Pancreas (tissue), 10 donors: Measurements from ENCODE around the gene PTPRD. TPM values are rescaled to one million over a fixed set of nuclear protein-coding genes. Genes with fewer than 3 reads are reported as not detected.

Experiments used
- ATAC-seq, 4 donors: fragments of 200-7000 bp; cut with Tn5 transposase; one replicate each; pipeline versions ENCODE4 v1.8.0 to v1.9.1; 2020; ENCODE audit warnings: mild to moderate bottlenecking in 4 of 4, moderate library complexity in 4 of 4
- DNase-seq, 6 donors: peaks; one replicate each; pipeline ENCODE4 v3.0.0-alpha.2; 2020
- FAIRE-seq: peaks from 2 replicates; lab custom pipeline; 2012; peaks lifted over from hg19 to GRCh38; lab: Jason Lieb, UNC
- H3K27ac ChIP-seq, 4 donors: fragments of 200-600 bp; sonication (generic); 1 replicate in 3 of 4; 2 replicates in 1 of 4; pipeline versions ENCODE4 v1.5.0 to v1.8.0; 2020
- H3K27me3 ChIP-seq, 4 donors: fragments of 200-600 bp; one replicate each; pipeline ENCODE4 v1.8.0; 2021
- H3K36me3 ChIP-seq, 3 donors: fragments of 200-600 bp; sonication (generic) in 1 of 3; one replicate each; pipeline versions ENCODE4 v1.5.0 to v1.8.0; 2020 to 2021
- H3K4me1 ChIP-seq, 3 donors: fragments of 200-600 bp; one replicate each; pipeline ENCODE4 v1.8.0; 2021
- H3K4me3 ChIP-seq, 4 donors: fragments of 200-600 bp; sonication (generic) in 2 of 4; one replicate each; pipeline versions ENCODE4 v1.5.0 to v1.8.0; 2020 to 2021
- H3K9me3 ChIP-seq, 4 donors: fragments of 200-600 bp; one replicate each; pipeline ENCODE4 v1.8.0; 2021
- WGBS, 2 donors: extraction: QIAGEN DNeasy Blood & Tissue Kit; methylation state at CpG; one replicate each; pipeline ENCODE4 v1.1.7; 2013; 5-methylcytosine and 5-hydroxymethylcytosine counted together
- intact Hi-C, 3 donors: fragments of 100-400 bp; cut with DNase I; formaldehyde crosslinking; loops; one replicate each; pipeline versions ENCODE4 v1.11.1 to v1.14.2; 2022
- polyA plus RNA-seq, 2 donors: library from polyadenylated mRNA; stranded (reverse); fragments of 200-250 nt; gene quantifications; one replicate each; pipeline ENCODE4 v1.2.3, GENCODE V29; 2013
- total RNA-seq, 6 donors: library from RNA; stranded (reverse); fragmentation: NEBNext Ultra II Directional in 4 of 6; extraction: Animal tissue kit (Norgen Biotek cat#: 25700) in 4 of 6; gene quantifications; one replicate each; pipeline versions ENCODE4 v1.2.1 to v1.2.4, GENCODE V29; 2021 to 2023
- TF ChIP-seq, protein P1 (sequence below), 4 donors: fragments of 200-600 bp; sonication (generic) in 3 of 4; IDR thresholded peaks; one replicate each; pipeline versions ENCODE4 v1.5.0 to v1.8.0; 2021; ENCODE audit warnings: antibody characterized with exemption in 4 of 4
- donor health status: healthy with polysubstance abuse.
- donor health status: DM: no; HTN: no; CAD: no; lungs with moderate emphysema.
- donor health status: DM: no; HTN: no; CAD: no.
- donor health status: control.
- donor health status: control.
- donor health status: Bipolar disorder and iron deficiency.
- donor health status: DM: yes; HTN: yes; CAD: no.
- donor health status: DM: no; HTN: no; CAD: no.
- donor health status: DM: no; HTN: no; CAD: no.
- donor health status: DM: yes; HTN: yes; CAD: no.

PTPRD gene
- total and polyA plus RNA-seq, 8 donors = 2.1 to 21.7 (median 5.1) TPM

DNA sequence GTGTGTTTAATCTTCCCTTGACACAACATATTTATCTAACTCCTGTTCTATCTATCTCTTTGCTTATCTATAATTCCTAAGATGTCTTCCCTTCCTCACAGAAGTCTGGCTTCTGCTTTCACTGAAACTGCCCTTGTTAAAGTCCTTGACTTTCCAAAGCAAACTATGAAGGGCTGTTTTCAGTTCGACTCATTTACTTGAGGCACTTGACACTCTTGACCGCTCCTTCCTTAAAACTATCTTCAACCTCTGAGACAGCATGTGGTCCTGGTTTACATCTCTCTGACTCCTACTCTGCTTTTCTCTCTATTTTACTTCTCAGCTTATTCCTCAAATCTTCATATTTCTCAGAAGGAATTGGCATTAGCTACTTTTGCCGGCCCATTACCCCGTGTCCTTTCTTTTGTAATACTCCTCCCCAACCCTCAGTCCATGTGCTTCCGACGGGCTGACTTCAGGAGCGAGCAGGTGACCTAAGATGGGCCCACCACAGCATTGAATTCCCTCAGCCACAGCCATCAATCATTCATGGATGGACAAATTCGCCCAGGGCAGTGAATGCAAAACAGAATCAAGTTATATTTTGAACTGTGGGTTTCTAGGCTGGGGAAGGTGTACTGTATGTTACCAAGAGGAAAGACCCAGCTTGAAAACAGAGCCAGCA lies 1089.2 kb downstream of the PTPRD start:
- Histone ChIP-seq H3K4me3 (no peak overlapping the region), H3K36me3 (no peaks in the 10 kb centered on the region), H3K27ac (no peak overlapping the region), H3K27me3 (no peaks in the 10 kb centered on the region), H3K4me1 (no peaks in the 10 kb centered on the region), H3K9me3 (no peaks in the 10 kb centered on the region)
- no peak for FAIRE-seq
- TF ChIP-seq, protein P1, sequence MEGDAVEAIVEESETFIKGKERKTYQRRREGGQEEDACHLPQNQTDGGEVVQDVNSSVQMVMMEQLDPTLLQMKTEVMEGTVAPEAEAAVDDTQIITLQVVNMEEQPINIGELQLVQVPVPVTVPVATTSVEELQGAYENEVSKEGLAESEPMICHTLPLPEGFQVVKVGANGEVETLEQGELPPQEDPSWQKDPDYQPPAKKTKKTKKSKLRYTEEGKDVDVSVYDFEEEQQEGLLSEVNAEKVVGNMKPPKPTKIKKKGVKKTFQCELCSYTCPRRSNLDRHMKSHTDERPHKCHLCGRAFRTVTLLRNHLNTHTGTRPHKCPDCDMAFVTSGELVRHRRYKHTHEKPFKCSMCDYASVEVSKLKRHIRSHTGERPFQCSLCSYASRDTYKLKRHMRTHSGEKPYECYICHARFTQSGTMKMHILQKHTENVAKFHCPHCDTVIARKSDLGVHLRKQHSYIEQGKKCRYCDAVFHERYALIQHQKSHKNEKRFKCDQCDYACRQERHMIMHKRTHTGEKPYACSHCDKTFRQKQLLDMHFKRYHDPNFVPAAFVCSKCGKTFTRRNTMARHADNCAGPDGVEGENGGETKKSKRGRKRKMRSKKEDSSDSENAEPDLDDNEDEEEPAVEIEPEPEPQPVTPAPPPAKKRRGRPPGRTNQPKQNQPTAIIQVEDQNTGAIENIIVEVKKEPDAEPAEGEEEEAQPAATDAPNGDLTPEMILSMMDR (IDR thresholded peaks at IDR 0.05) = no peak
- intact Hi-C loops = no loop called here
- no peak for DNase-seq
- 54 to 70% methylated on average over 8 of the region's 8 CpGs for WGBS, 2 donors
- ATAC-seq = no peak

DNA sequence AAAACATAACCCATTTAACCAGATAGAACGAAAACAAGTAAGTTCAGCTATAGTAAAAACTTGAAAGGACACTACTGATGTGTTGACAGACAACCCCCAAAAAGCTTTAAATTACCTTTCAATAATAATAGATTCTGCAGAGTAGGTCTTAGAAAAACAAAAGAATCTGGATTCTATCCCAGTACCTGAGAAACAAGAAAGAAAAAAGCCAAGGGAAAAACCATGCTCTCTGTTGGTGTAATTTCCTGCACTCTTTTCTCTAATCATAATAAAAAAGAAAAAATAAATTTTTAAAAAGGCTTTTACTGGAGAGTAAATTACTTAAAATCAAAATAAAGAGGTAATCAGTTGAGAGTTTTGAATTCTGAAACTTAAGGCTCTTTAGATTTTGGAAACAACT lies 1090.4 kb downstream of the PTPRD start:
- H3K4me3 ChIP-seq = no peak overlapping the region
- 57% methylated on average over 1 of the region's 1 CpG for WGBS, 2 donors
- FAIRE-seq = no peak
- no peaks in the 10 kb centered on the region for H3K27me3 ChIP-seq
- no peaks in the 10 kb centered on the region for H3K9me3 ChIP-seq
- no peaks in the 10 kb centered on the region for H3K4me1 ChIP-seq
- H3K36me3 ChIP-seq = no peaks in the 10 kb centered on the region
- no peak for ATAC-seq
- no peak for DNase-seq
- TF ChIP-seq, protein P1 (IDR thresholded peaks at IDR 0.05) = no peak
- intact Hi-C loops = no loop called here
- H3K27ac ChIP-seq = no peak overlapping the region

DNA sequence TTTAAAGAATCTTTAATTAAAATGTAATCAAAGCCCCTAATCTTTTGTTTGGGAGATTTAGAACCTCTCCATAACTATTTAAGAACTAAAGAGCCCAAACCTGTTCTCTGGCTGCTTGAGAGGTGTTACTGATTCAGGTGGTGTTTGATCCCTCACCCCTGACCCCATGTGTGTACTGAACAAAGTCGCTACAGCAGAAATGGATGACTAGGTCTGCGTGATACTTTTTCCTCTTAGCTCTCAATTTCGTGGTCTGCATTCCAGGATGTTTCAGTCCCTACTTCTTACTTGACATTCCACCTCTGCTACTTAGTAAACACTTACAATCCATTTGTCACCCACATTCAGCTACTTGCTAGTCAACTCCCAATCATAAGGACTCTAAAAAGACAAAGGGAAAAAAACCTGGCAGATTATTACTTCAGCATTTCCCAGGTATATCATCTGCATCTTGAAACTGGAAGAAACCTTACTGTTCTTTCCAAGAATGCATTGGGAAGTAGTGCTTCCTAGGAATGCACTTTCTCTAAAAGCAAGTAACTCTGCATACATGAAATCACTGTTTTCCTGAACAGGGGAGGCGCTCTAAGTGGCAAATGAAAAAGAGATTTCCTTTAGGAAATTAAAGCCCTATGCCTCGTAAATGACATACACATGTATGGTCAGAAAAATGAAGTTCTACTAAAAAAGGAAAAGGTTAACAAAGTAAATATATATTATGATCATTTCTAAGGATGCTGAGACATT lies 1091.6 kb downstream of the PTPRD start:
- DNase-seq = no peak
- no peak for ATAC-seq
- no peak for FAIRE-seq

DNA sequence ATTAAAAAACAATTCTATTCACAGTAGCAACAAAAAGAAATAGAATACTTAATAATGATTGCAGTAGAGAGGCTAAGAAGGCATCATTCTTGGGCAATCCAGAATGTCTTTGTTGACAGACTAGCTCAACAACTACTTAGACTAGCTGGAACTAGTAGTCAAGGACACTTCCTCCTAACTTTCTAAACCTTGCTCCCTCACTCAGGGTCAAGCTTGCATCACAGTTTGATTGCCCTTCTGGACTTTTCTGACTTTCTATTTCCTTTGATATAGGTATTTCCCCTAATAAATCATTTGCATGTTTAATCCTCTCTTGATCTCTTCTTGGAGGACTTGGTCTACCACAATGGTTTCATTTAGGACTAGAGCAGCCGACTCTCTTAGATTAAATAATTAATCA lies 1107.9 kb downstream of the PTPRD start:
- TF ChIP-seq, protein P1 (IDR thresholded peaks at IDR 0.05) = no peak
- intact Hi-C loops = no loop called here
- Histone ChIP-seq H3K9me3 (no peaks in the 10 kb centered on the region), H3K27me3 (no peaks in the 10 kb centered on the region), H3K36me3 (no peaks in the 10 kb centered on the region), H3K4me1 (no peaks in the 10 kb centered on the region), H3K4me3 (no peak overlapping the region), H3K27ac (no peak overlapping the region)
- no peak for FAIRE-seq
- no peak for ATAC-seq
- WGBS, 2 donors = 43 to 72% methylated on average over 1 of the region's 1 CpG
- no peak for DNase-seq

More for the DNA sequence above, 1091.6 kb downstream of the PTPRD start:
- 22 to 32% methylated on average over 5 of the region's 5 CpGs for WGBS, 2 donors
- Histone ChIP-seq H3K4me1 (no peaks in the 10 kb centered on the region), H3K36me3 (no peaks in the 10 kb centered on the region), H3K4me3 (no peak overlapping the region), H3K9me3 (no peaks in the 10 kb centered on the region), H3K27me3 (no peaks in the 10 kb centered on the region), H3K27ac (no peak overlapping the region)
- TF ChIP-seq, protein P1 (IDR thresholded peaks at IDR 0.05) = no peak
- intact Hi-C loops = no loop called here

DNA sequence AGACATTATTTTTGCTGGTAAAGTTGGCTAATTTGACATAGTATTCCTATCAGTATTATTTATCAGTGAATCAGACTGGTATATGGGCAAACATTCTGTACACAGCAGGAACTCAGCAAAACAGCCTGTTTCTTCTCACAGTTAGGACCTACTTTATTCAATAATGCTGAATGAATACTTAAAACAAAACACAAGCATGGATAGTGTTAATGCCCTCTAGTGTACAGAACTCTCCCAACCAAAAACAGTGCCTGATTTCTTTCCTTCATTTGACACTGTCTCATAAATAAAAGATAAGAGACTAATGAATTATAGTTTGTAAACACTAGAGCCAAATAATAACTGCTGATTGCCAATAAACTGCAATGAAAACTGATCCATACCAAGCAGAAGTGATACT lies 1113.3 kb downstream of the PTPRD start:
- FAIRE-seq (no peak), DNase-seq (no peak), ATAC-seq (no peak)
- Histone ChIP-seq H3K27me3 (no peaks in the 10 kb centered on the region), H3K9me3 (no peaks in the 10 kb centered on the region), H3K4me1 (no peaks in the 10 kb centered on the region), H3K27ac (no peak overlapping the region), H3K36me3 (no peaks in the 10 kb centered on the region), H3K4me3 (no peak overlapping the region)
- TF ChIP-seq, protein P1 (IDR thresholded peaks at IDR 0.05) = no peak
- intact Hi-C loops = loop anchor here in 1 of 3 donors (10.0 kb wide), 1 partner anchor 65 kb away; no protein-coding TSS in a partner anchor
